Prostate gland (tissue), 2 donors: ENCODE measurements around the gene SYDE2. TPM values are rescaled to one million over a fixed set of nuclear protein-coding genes. Genes with fewer than 3 reads are reported as not detected.

Source experiments
- DNase-seq: peaks from one replicate; pipeline ENCODE4 v3.0.0-alpha.2; 2019; ENCODE audit warnings: low spot score
- H3K27ac ChIP-seq, 2 donors: fragments of 200-600 bp; sonication (generic); 2 replicates each; pipeline ENCODE4 v1.5.1; 2017 to 2019
- H3K27me3 ChIP-seq: fragments of 200-600 bp; sonication (generic); replicated peaks from 2 replicates; pipeline ENCODE4 v1.5.1; 2019; ENCODE audit not compliant: insufficient read depth
- H3K36me3 ChIP-seq, 2 donors: fragments of 200-600 bp; sonication (generic); 1 replicate in 1 of 2; 2 replicates in 1 of 2; pipeline versions ENCODE4 v1.5.1 to v1.8.1; 2017 to 2019
- H3K4me1 ChIP-seq: fragments of 200-600 bp; sonication (generic); replicated peaks from 2 replicates; pipeline ENCODE4 v1.5.1; 2019
- H3K4me3 ChIP-seq, 2 donors: fragments of 200-600 bp; sonication (generic); 2 replicates each; pipeline ENCODE4 v1.5.1; 2017 to 2019
- H3K9me3 ChIP-seq: fragments of 200-600 bp; sonication (generic); 2 replicates; pipeline ENCODE4 v1.5.1; 2017
- CTCF ChIP-seq, 4 experiments: fragments of 200-600 bp in 2 of 4; fragments of 450-650 bp in 2 of 4; sonication (generic) in 2 of 4; IDR thresholded peaks; 1 replicate in 3 of 4; 2 replicates in 1 of 4; pipeline ENCODE4 v1.5.1; 2016 to 2019; ENCODE audit warnings: antibody characterized with exemption in 4 of 4, mild to moderate bottlenecking in 2 of 4, moderate library complexity in 2 of 4
- POLR2A ChIP-seq: fragments of 450-650 bp; IDR thresholded peaks from one replicate; pipeline ENCODE4 v1.6.1; 2016; ENCODE audit warnings: antibody characterized with exemption, mild to moderate bottlenecking
- POLR2AphosphoS5 ChIP-seq: sonication (generic); formaldehyde crosslinking; IDR thresholded peaks from one replicate; pipeline ENCODE4 v1.6.1; 2017; ENCODE audit warnings: antibody characterized with exemption
- WGBS: methylation state at CpG from one replicate; pipeline ENCODE4 v1.1.5; 2018; 5-methylcytosine and 5-hydroxymethylcytosine counted together
- intact Hi-C: fragments of 100-400 bp; cut with DNase I; formaldehyde crosslinking; loops from one replicate; pipeline ENCODE4 v1.14.2; 2022
- total RNA-seq, 2 donors: library from RNA; depleted of rRNA; stranded (reverse); fragments of >200 nt; gene quantifications; one replicate each; pipeline ENCODE4 v1.1.0, GENCODE V29; 2016

The SYDE2 gene
- total RNA-seq, 2 donors from 2014 or later, result 6.6 to 8.4 TPM

GRCh38 chr1:85182700-85183099, 18.1 kb downstream of the SYDE2 start:
- Histone ChIP-seq H3K27me3 (no peaks in the 10 kb centered on the region), H3K4me3 (no peak overlapping the region), H3K9me3 (no peaks in the 10 kb centered on the region), H3K4me1 (no peaks in the 10 kb centered on the region), H3K36me3 (no peaks in the 10 kb centered on the region), H3K27ac (no peak overlapping the region)
- 67% methylated on average over 6 of the region's 6 CpGs for WGBS
- intact Hi-C loops, result no loop called here
- TF ChIP-seq POLR2AphosphoS5 (no peak), POLR2A (no peak), CTCF (IDR thresholded peaks at IDR 0.05) (no peak)
- DNase-seq, result no peak

- no peaks in the 10 kb centered on the region for H3K4me1 ChIP-seq
- no peak for DNase-seq
- H3K36me3 ChIP-seq, result no peaks in the 10 kb centered on the region
- no peaks in the 10 kb centered on the region for H3K27me3 ChIP-seq
- H3K9me3 ChIP-seq, result no peaks in the 10 kb centered on the region
- WGBS, result 100% methylated on average over 2 of the region's 2 CpGs
- no peak overlapping the region for H3K27ac ChIP-seq
- TF ChIP-seq POLR2A (no peak), POLR2AphosphoS5 (no peak), CTCF (IDR thresholded peaks at IDR 0.05) (no peak)
- no peak overlapping the region for H3K4me3 ChIP-seq
- intact Hi-C loops, result no loop called here
Measured at GRCh38 chr1:85180869-85181268, 19.9 kb downstream of the SYDE2 start.

- Histone ChIP-seq H3K4me1 (no peaks in the 10 kb centered on the region), H3K27me3 (no peaks in the 10 kb centered on the region), H3K9me3 (no peaks in the 10 kb centered on the region), H3K27ac (no peak overlapping the region), H3K4me3 (no peak overlapping the region), H3K36me3 (no peaks in the 10 kb centered on the region)
- intact Hi-C loops, result no loop called here
- DNase-seq, result no peak
- 50% methylated on average over 2 of the region's 2 CpGs for WGBS
- TF ChIP-seq POLR2A (no peak), CTCF (IDR thresholded peaks at IDR 0.05) (no peak)
Measured at GRCh38 chr1:85179522-85179921, 21.3 kb downstream of the SYDE2 start.

- DNase-seq, result no peak
- intact Hi-C loops, result no loop called here
- Histone ChIP-seq H3K27me3 (no peaks in the 10 kb centered on the region), H3K27ac (no peak overlapping the region), H3K36me3 (no peaks in the 10 kb centered on the region), H3K4me3 (no peak overlapping the region), H3K9me3 (no peaks in the 10 kb centered on the region), H3K4me1 (no peaks in the 10 kb centered on the region)
- WGBS, result 86% methylated on average over 2 of the region's 2 CpGs
- no peak for TF ChIP-seq POLR2A
- TF ChIP-seq CTCF (IDR thresholded peaks at IDR 0.05), result no peak
- no peak for TF ChIP-seq POLR2AphosphoS5
Measured at GRCh38 chr1:85178396-85178795, 22.4 kb downstream of the SYDE2 start.

GRCh38 chr1:85174503-85174902, 26.3 kb downstream of the SYDE2 start:
- Histone ChIP-seq H3K36me3 (no peaks in the 10 kb centered on the region), H3K4me1 (no peaks in the 10 kb centered on the region), H3K27ac (no peak overlapping the region), H3K9me3 (no peaks in the 10 kb centered on the region), H3K4me3 (no peak overlapping the region), H3K27me3 (no peaks in the 10 kb centered on the region)
- intact Hi-C loops, result no loop called here
- no peak for TF ChIP-seq POLR2AphosphoS5
- no peak for TF ChIP-seq POLR2A
- no peak for TF ChIP-seq CTCF (IDR thresholded peaks at IDR 0.05)
- DNase-seq, result no peak
- WGBS, result 100% methylated on average over 1 of the region's 1 CpG
